Muscle of arm (tissue), 12 donors: ENCODE results near the gene SPSB4. TPM values are rescaled to one million over a fixed set of nuclear protein-coding genes. Genes with fewer than 3 reads are reported as not detected.

Experiments used
- polyA plus RNA-seq, 12 donors: library from polyadenylated mRNA; unstranded; fragments of 120-200 nt; gene quantifications; one replicate each; pipeline ENCODE4 v1.2.1, GENCODE V29; 2013; ENCODE audit not compliant: insufficient read length in 12 of 12

SPSB4 gene
- polyA plus RNA-seq, 12 donors, result 13.0 to 36.2 (median 19.1) TPM; not detected in 1

Other genes starting within 250 kb of the SPSB4 start
- 100 to 1,000 TPM in 3 of 12 donors, 10 to 100 TPM in 8, not detected in 1; 50.3 to 107 (median 82.1) TPM for gene SLC25A36, start 109.5 kb upstream of the SPSB4 start, polyA plus RNA-seq
- gene PXYLP1, start 180.5 kb downstream of the SPSB4 start, polyA plus RNA-seq, result 10 to 100 TPM in 11 of 12 donors, not detected in 1; 12.6 to 33.9 (median 20.0) TPM